ENCODE measurements around the gene KCNQ1OT1.

Gene KCNQ1OT1

GRCh38 chr11:2700415-2701211, 819 bp upstream of the KCNQ1OT1 start:
- no peak for DNase-seq

GRCh38 chr11:2699185-2699530, 636 bp downstream of the KCNQ1OT1 start:
- no peak for DNase-seq

GRCh38 chr11:2698386-2699184, 1.2 kb downstream of the KCNQ1OT1 start:
- no peak for DNase-seq

- DNase-seq, result no peak
Observed at GRCh38 chr11:2697866-2698265, 1.9 kb downstream of the KCNQ1OT1 start.

- no peak for DNase-seq
Observed at GRCh38 chr11:2696455-2696854, 3.3 kb downstream of the KCNQ1OT1 start.

GRCh38 chr11:2694995-2695939, 4.5 kb downstream of the KCNQ1OT1 start:
- no peak for DNase-seq

- DNase-seq, result no peak
Observed at GRCh38 chr11:2694495-2694894, 5.3 kb downstream of the KCNQ1OT1 start.

GRCh38 chr11:2693271-2694261, 6.2 kb downstream of the KCNQ1OT1 start:
- DNase-seq, result no peak

- peak; percentile 43 for DNase-seq
Observed at GRCh38 chr11:2691991-2692875, 7.6 kb downstream of the KCNQ1OT1 start.

GRCh38 chr11:2691355-2691761, 8.4 kb downstream of the KCNQ1OT1 start:
- DNase-seq, result no peak

- no peak for DNase-seq
Observed at GRCh38 chr11:2690596-2691354, 9.0 kb downstream of the KCNQ1OT1 start.

GRCh38 chr11:2689651-2690575, 9.9 kb downstream of the KCNQ1OT1 start:
- no peak for DNase-seq

GRCh38 chr11:2688381-2689231, 11.2 kb downstream of the KCNQ1OT1 start:
- no peak for DNase-seq

- DNase-seq, result no peak
Observed at GRCh38 chr11:2687782-2688191, 12.0 kb downstream of the KCNQ1OT1 start.

- DNase-seq, result no peak
Observed at GRCh38 chr11:2687223-2687530, 12.6 kb downstream of the KCNQ1OT1 start.

GRCh38 chr11:2686360-2687222, 13.2 kb downstream of the KCNQ1OT1 start:
- no peak for DNase-seq

Data from NCI-H1092 (cell line).